NCI-H128 (cell line): Measurements from ENCODE around the gene BRMS1.

Experiments
- DNase-seq: peaks from one replicate; lab custom pipeline; 2025; ENCODE audit not compliant: unreplicated experiment; lab: John Stamatoyannopoulos, UW

BRMS1 gene

DNA sequence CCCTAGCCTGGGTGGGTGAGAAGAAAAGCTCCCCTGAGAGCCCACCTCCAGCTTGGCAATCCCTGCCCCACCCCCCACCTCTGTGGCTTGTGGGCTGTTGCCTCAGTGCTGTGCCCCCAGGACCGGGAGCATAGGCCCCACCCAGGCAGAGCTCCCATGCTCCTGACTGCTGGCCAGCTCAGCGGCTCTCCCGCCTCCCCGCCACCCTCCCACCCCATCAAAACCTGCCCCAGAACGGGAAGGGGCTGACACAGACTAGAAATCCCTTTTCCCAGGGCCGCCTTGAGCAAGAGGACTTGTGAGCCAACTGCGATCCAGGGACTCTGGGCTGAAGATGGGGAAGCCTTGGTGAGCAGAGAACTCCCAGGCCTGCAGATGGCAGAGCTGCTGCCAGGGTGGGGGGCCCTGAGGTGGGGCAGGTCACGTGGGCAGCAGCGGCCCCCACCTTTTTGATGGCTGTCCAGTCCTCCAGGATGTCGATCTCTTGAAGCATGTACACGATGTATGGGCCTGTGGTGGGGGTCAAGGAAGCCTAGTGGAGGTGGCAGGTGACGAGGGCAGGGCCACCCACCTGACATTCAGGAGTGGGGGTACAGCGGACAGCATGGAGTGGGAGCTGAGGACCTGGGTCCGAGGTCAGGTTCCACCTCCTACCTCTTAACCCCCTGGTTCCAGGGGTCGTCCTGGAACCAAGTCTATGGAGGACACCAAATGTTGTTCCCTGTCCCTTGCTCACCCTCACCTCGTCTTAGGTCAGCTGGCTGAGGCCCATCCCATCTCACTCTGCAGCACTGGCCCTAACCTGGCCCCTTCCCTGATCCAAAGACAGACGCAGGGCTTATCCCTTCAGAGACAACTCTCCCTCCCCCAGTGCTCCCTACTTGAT lies 6.4 kb downstream of the BRMS1 start:
- DNase-seq = no peak

DNA sequence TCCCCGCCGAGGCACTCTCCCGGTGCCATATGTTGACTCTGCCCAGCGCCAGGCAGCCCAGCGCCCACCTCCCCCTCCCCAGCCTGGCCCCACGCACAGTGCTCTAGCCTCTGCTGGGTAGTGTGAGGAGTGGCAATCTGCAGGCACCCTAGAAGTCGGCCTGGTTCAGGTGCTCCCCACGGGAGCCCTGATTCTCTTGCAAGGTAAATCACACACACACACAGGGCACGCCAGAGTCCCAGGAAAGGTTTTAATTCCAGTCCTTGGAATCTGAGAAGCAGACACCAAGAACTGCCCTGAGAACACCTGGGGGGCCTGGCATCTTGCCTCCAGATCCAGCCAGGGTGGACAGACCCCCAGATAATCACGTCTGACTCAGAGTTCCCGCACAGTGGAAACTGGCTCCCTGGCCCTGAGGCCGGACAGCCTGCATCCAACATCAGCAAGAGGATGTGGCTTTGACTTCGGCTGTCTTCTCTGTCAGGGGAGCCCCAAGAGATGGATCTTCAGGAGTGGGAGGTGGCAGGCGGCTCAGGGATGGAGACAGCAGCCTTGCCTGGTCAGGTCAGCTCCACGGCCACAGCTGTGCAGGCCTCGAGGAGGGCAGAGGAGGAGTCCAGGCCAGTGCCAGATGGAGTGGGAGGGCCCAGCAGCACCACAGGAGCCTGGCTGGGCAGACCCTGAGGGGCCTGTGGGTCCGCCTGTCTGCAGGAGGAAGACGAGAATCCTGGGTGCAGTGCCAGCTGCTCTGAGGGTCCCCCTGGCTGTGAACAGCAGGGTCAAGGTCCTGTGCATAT lies 7.6 kb downstream of the BRMS1 start:
- no peak for DNase-seq

DNA sequence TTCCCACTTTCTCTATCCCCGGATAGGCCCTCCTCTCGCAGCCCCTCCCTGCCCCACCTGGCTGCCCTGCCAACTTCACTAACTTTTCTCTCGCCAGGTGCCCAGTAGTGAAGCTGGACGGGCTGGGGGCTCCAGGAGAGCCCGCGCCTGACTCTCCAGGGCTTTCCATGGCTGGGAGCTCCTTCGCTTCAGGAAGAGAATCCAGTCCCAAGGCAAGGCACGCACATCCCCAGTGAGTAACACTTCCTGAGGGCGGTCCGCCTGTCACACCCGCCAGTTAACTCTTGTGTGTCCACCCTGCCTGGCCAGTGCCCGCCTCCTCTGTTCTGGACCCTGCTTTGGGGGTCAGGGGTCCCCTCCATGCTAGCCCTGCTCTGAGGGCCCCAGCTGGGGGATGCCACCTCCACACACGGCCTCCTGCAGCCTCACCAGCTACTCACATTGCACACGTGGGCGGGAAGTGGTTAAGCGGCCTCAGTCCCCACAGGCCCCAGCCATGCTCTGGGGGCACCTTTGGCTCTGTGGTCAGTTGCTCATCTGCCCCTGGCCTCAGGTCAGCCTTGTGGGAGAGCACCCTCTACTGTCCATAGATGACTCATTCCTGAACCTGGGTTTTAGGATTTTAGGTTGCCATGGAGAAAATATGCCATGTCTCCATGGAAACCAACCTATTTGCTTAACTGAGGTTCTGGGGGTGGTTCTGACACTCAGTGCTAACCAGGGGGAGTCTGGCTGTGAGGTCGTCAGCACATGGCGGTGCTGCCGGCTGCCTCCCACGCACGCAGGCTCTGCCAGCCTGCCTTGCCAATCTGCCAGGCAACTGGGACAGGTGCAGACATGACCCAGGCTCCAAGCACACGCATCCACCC lies 8.4 kb downstream of the BRMS1 start, which contains the start of gene RIN1:
TSS of gene RIN1 (minus strand) at position 201 of the 869 bp plus-strand sequence. CDS start at position 169, 32 bp downstream.
- no peak for DNase-seq

DNA sequence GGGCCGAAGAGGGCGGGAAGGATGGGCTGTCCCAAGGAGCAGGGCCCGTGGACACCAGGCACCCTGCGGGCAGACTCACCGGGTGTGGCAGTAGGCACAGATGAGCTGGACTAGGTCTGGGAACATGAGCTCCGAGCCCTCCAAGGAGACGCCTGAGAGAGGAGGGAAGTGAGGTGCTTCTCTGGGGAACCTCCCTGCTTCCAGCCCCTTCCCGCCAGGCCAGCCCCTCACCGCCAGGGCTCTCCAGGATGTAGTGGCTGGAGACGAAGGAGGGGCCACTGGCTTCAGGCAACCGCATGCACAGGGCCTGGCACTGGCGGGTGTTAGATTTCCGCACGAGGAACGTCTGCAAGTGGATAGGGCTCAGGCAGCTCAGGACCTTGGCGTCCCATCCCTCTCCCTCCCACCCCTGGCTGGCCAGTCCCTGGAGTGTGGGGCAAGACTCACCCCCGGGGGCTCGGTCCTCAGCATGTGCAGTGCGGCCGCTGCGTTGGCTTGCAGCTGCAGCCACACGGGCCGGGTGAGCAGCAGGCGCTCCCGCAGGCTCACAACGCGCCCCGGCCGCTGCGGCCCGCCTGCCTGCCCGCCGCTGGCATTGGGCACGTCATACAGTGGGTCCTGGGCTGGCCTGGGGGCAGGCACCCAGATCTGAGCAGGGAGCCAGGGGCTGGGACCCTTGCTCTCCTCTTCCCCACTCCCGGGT lies 9.2 kb downstream of the BRMS1 start:
- DNase-seq = no peak

DNA sequence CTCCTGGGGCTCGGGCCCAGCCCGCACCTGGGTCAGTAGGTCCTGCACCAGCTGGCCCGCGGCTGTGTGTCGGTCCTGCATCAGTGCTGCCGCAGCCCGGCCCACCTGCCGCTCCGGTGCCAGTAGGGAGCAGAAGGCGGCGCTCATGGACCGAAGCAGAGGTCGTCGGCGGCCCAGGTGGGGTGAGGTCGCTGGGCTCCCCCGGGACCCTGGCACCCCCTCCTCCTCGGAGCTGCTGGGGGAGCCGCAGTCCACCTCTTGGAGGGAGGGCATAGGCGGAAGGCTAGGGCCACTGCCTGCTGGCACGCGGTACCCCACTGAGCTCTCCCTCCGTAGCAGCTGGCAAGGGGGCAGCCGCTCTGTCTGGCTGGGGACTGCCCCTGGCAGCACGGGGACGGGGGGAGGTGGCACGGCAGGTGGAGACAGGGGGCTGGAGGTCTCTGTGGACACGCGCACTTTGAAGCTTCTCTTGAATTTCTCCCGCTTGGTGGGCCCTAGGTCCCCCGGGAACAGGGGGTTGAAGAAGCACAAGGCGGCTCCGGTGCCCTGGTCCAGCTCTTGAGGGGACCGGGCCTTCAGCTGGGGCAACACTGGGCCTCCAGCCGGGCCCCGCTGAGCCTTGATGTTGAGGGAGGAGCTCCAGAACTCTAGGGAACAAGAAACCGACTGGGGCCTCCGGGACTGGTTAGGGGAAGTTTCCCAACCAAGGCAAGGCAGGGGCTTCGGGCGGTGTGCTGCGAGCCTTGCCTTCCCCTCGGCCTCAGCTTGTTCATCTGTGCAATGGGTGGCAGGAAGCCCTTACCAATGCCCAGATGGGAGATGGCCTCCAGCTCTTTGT lies 10.1 kb downstream of the BRMS1 start:
- DNase-seq = no peak

DNA sequence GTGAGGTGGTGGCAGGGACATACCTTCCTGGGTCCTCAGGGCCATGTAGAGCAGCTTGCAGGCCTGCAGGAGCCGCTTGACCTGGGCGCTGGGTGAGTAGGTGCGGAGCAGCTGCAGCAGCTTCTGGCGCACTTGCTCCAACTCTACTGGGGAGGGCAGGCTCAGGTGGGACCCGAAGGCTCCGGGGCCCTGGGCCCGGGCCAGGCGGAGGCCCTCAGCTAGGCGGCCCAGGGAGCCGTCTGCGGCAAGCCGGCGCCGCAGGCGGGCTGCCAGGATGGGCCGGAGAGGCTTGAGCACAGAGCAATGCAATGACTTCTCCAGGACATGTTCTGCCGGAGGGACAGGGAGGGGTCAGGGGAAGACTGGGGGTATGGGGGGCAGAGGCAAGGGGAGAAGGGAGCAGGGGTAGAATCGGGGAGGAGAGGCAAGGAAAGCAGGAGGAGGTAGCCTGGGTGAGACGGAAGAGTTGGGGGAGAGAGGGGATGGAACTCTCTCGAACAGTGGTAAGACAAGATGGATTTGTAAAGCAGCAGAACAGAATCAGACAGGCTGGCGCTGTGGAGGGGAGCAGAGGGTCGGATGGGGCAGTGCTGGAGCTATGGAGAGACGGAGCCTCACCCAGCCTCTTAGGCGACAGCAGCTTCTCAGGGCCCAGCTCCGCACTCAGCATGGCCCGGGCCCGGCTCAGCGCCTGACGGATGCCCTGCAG lies 10.9 kb downstream of the BRMS1 start:
- no peak for DNase-seq

DNA sequence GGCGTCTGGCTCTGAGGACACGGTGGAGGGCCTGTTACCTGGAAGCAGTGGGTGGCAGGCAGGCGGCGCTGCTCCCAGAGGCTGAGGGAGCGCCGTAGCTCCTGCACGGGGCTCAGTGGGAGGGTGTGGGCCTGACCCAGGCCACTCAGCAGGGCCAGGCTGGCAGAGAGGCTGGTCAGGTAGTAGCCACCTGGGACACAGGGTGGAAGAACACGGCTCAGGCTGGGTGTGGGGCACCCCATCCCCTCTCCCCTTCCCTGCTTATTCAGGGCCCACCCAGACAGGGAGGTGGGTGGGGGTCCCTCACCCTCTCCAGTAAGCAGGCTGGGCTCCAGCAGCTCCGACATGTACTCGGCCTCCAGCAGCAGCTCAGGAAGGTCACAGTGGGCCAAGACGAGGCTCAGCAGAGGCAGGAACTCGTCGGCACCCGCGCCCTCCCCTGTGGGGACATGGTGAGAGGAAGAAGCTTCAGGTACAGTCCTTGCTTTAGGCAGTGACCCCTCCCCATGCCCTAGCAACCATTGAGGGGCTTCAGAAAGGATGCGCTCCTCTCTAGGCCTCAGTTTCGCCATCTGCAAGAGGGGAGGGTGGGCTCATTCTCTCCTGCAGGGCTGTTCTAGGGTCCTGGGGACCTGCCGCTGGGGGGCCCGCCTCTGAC lies 11.6 kb downstream of the BRMS1 start:
- no peak for DNase-seq

DNA sequence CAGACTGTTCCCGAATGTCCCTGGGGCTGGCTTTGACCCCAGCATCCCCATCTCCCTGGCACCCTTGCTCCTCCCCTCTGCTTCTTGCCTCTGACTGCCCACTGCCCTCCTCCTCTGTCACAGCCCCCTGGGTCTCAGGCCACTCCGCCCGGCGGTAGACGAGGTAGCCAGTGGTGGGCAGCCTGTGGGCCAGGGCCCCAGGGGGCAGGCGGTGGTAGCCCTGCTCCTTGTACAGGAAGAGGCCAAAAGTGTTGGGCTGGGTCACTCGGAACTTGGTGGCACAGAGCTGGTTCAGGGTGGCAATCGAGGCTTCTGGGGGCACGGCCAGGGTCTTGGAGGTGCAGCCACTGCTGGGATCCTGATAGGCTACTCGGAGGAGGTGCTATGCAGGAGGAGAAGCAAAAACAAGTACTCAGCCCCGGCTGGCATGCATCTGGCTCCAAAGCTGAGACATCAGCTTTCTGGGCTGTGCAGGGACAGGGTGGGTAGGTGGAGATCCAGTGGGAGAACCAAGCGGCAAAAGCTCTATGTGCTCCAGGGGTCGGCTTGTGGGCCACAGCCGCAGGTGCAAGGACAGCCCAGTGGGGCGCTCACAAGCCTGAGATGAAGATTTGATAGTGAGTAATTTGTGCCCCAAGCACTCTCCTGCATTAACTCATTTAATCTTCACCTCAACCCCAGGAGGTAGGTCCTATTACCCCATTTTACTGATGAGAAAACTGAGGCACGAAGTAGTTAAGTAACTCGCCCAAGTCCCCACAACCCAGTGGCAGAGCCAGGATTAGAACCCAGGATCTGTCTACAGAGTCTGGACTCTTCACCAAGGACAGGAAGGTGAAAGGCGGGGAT lies 12.3 kb downstream of the BRMS1 start:
- DNase-seq = no peak

DNA sequence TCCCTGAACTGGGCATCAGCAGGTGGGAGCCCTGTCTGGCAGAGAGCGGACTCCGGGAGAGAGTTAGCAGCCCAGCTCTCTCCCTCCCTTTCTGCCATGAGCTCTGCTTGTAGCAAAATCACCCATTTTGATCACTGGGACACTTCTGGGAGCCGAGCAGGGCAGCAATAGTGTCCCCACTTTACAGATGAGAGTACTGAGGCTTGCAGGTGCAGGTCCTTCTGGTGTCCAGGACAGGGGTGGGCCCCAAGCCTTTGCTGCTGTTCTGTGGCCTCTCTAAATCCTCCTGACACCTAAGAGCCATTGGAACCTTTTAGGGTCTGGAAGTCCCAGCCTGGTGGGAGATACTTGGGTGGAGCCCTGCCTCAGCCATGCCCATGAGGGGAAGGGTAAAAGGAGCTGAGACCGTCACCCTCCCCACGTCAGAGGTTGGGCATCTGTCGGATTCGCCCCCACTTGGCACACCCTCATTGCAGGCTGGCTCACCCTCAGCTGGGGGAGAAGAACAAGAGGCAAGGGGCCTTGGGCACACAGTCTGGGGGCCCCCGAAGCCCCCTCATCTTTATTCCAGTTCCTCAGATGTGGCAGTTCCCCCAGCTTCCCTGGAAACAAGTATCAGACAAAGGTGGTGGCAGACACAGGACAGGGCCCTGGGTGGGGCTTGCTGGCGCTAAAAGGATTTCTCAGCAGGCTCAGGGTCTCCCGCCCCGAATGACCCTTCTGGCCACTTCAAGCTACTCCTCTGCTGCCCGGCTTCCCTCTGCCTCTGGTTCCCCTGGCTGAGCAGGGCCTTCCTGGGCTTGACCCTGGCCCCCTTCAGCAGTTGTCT lies 13.1 kb downstream of the BRMS1 start:
- DNase-seq = no peak

DNA sequence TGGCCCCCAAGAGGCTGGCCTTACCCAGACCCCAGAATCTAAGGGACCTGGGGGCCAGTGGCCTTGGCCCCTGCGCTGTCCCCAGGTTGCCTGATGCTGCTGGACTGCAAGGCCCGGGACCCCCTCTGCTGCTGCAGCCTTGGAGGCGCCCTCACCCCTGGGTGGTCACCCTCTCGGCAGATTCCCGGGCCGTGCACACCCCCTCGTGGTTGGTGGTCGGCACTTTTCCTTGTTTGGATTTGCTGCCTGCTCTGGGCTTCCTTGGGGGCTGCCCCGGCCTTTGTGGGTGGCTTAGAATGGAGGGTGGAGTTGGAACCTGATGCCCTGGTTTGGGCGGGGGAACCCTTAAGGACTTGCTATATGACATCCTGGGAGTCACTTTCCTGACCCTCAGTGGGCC lies 14.0 kb downstream of the BRMS1 start:
- no peak for DNase-seq

DNA sequence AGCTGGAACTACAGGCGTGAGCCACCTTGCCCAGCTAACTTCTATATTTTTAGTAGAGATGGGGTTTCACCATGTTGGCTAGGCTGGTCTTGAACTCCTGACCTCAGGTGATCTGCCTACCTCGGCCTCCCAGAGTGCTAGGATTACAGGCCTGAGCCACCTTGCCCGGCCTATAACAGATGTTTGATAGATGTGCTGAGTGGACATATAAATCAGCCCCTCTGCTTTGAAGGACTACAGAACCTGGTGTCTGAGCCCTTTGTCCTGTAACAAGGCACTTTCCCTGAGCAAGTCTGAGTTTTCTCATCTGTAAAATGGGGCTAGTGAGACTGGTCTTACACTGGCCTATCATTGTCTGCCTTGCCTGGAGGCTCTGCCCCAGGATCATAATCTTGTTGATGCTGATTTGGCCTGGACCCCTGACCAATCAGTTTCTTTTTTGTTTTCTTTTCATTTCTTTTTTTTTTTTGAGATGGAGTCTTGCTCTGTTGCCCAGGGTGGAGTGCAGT lies 15.7 kb downstream of the BRMS1 start:
- DNase-seq = no peak

DNA sequence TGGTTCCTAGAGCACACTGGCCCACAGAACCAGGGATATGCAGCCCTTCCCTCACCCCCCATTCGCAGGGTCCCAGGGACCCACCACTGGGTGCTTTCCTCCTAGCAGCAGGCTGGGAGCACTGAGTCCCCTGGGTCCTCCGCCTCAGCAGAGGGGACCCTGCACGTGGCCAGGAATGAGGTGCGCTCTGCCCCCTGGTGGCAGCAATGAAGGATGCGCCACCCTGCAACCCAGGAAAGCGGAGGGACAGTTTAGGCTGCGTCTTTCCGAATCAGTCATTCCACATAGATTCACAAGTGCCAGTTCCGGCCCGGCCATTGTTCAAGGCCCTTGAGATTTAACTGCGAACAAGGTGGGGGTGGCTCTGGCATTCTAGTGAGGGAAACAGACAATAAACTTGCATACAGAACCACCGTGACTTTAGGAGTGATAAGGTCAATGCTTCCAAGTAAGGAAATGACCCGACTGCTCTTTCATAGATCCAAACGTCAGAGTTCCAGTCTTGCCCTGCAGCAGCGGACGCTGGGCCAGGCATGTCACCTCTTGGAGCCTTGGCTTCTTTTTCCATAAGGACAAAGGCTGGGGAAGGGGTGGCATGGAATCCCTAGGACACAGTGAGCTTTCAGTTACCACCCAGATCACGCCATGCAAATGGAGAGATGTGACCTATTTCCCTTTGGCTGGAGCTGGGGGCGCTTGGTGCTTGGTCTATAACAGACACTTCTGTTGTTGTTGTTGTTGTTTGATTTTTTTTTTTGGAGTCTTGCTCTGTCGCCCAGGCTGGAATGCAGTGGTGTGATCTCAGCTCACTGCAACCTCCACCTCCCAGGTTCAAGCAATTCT lies 16.4 kb downstream of the BRMS1 start:
- peak; percentile 35 for DNase-seq

DNA sequence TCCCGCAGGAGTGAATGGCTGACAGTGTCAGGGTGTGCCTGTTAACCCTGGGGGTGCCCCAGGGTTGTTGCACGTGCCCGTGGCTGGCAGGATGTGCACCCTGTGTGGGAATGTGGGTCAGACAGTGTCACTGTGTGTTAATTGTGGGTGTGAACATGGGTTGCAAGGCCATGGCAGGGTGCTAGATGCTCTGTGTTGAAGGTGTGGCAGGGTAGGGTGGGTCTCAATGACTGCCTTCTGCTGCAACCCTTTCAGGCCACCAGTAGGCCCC lies 16.9 kb downstream of the BRMS1 start:
- DNase-seq = no peak

DNA sequence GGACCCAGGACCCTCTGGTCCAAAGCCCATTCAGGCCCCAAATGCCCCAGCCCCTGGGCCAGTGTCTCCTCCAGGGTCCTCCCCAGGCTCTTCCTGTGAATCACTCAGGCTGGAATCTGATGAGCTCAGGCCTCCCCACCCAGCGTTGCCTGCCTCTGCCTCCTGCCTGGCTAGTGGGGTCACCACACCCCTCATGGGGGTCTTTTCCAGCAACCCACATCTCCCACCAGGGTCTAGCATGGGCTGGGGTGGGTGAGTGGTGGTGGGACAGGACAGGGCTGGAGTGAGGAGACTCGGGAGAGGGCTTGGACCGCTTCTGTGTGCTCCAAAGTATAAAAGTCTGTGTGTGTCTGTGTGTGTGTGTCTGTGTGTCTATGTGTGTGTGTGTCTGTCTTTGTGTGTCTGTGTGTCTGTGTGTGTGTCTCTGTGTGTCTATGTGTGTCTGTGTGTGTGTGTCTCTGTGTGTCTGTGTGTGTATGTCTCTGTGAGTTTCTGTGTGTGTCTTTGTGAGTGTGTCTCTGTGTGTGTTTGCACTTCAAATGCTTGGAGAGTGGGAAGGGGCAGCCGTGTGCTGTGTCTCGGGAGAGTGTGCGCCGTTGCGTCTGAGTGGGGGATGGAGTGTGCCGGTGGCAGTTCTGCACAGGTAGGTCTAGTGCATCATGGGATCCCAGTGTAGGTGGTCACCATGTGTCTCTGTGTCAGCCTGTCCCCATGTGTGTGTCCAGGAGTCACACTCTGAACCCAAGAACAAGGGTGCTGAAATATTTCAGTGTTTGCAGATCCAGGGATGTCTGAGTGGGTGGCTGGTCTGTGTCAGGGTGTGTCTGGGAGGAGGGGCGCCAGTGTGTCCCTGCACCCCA lies 17.5 kb downstream of the BRMS1 start:
- no peak for DNase-seq
